Measurements from ENCODE around the gene ACTR6.
"Not testable (repeated sequence)": the region's sequence is repeated elsewhere in the genome, so short reads cannot be mapped to it uniquely, and the experiment has no call there.

ACTR6 gene

GRCh38 chr12:100184549-100185145, 16.0 kb upstream of the ACTR6 start:
- no peak for DNase-seq (ENCODE audit: low read depth in 2 of 2)

- DNase-seq (ENCODE audit: low read depth in 2 of 2): no peak
These were observed 15.2 kb upstream of the ACTR6 start for GRCh38 chr12:100185361-100185894.

GRCh38 chr12:100186071-100186470, 14.5 kb upstream of the ACTR6 start:
- DNase-seq (ENCODE audit: low read depth in 2 of 2): no peak

- no peak for DNase-seq (ENCODE audit: low read depth in 2 of 2)
These were observed 13.5 kb upstream of the ACTR6 start for GRCh38 chr12:100187068-100187467.

- DNase-seq (ENCODE audit: low read depth in 2 of 2): no peak
These were observed 12.6 kb upstream of the ACTR6 start for GRCh38 chr12:100187857-100188519.

- DNase-seq (ENCODE audit: low read depth in 2 of 2): not testable (repeated sequence)
These were observed 11.6 kb upstream of the ACTR6 start for GRCh38 chr12:100188888-100189635.

- no peak for DNase-seq (ENCODE audit: low read depth in 2 of 2)
These were observed 10.8 kb upstream of the ACTR6 start for GRCh38 chr12:100189636-100190394.

GRCh38 chr12:100193085-100193484, 7.5 kb upstream of the ACTR6 start:
- no peak for DNase-seq (ENCODE audit: low read depth in 2 of 2)

- DNase-seq (ENCODE audit: low read depth in 2 of 2): no peak
These were observed 3.1 kb upstream of the ACTR6 start for GRCh38 chr12:100197486-100197885.

- DNase-seq (ENCODE audit: low read depth in 2 of 2): no peak
These were observed 1.6 kb upstream of the ACTR6 start for GRCh38 chr12:100199023-100199346.

GRCh38 chr12:100199347-100200149, 1.1 kb upstream of the ACTR6 start:
- DNase-seq (ENCODE audit: low read depth in 2 of 2): peak; percentile 56 to 76

- no peak for DNase-seq (ENCODE audit: low read depth in 2 of 2)
These were observed 1.2 kb downstream of the ACTR6 start for GRCh38 chr12:100201604-100202423.

GRCh38 chr12:100207311-100207710, 6.7 kb downstream of the ACTR6 start:
- DNase-seq (ENCODE audit: low read depth in 2 of 2): no peak

- no peak for DNase-seq (ENCODE audit: low read depth in 2 of 2)
These were observed 8.2 kb downstream of the ACTR6 start for GRCh38 chr12:100208834-100209233.

GRCh38 chr12:100211698-100212097, 11.1 kb downstream of the ACTR6 start:
- DNase-seq (ENCODE audit: low read depth in 2 of 2): no peak

- no peak for DNase-seq (ENCODE audit: low read depth in 2 of 2)
These were observed 12.6 kb downstream of the ACTR6 start for GRCh38 chr12:100213016-100213891.

- DNase-seq (ENCODE audit: low read depth in 2 of 2): no peak
These were observed 13.9 kb downstream of the ACTR6 start for GRCh38 chr12:100214518-100214917.

GRCh38 chr12:100215209-100215608, 14.6 kb downstream of the ACTR6 start:
- DNase-seq (ENCODE audit: low read depth in 2 of 2): no peak

GRCh38 chr12:100216337-100216736, 15.7 kb downstream of the ACTR6 start:
- DNase-seq (ENCODE audit: low read depth in 2 of 2): no peak
